Suprapubic skin (tissue), 4 donors: ENCODE results near the gene MLX. TPM values are rescaled to one million over a fixed set of nuclear protein-coding genes. Genes with fewer than 3 reads are reported as not detected.
A peak's percentile ranks its signal among the peaks of the same experiment; 100 is the strongest.

Experiments
- DNase-seq, 2 donors: peaks; one replicate each; pipeline ENCODE4 v3.0.0-alpha.2; 2019; ENCODE audit warnings: low spot score in 2 of 2
- H3K27ac ChIP-seq: fragments of 200-600 bp; sonication (generic); one replicate; pipeline ENCODE4 v1.5.1; 2019
- H3K27me3 ChIP-seq: fragments of 200-600 bp; sonication (generic); one replicate; pipeline ENCODE4 v1.5.1; 2019
- H3K36me3 ChIP-seq: fragments of 200-600 bp; sonication (generic); one replicate; pipeline ENCODE4 v1.5.1; 2019
- H3K4me1 ChIP-seq: fragments of 200-600 bp; sonication (generic); one replicate; pipeline ENCODE4 v1.5.1; 2019
- H3K4me3 ChIP-seq: fragments of 200-600 bp; sonication (generic); one replicate; pipeline ENCODE4 v1.5.1; 2019; ENCODE audit warnings: mild to moderate bottlenecking
- H3K9me3 ChIP-seq: fragments of 200-600 bp; sonication (generic); one replicate; pipeline ENCODE4 v1.5.1; 2019
- EP300 ChIP-seq: sonication (generic); formaldehyde crosslinking; IDR thresholded peaks from one replicate; pipeline ENCODE4 v1.6.1; 2017; ENCODE audit warnings: antibody characterized with exemption
- POLR2A ChIP-seq, 2 donors: fragments of 450-650 bp; IDR thresholded peaks; one replicate each; pipeline ENCODE4 v1.6.1; 2017; ENCODE audit warnings: antibody characterized with exemption in 2 of 2, mild to moderate bottlenecking in 2 of 2, moderate library complexity in 2 of 2
- POLR2AphosphoS5 ChIP-seq, 3 donors: sonication (generic); formaldehyde crosslinking; IDR thresholded peaks; one replicate each; pipeline ENCODE4 v1.6.1; 2017; ENCODE audit warnings: antibody characterized with exemption in 3 of 3
- WGBS: methylation state at CpG from one replicate; pipeline ENCODE4 v1.1.5; 2018; 5-methylcytosine and 5-hydroxymethylcytosine counted together
- total RNA-seq, 4 donors: library from RNA; depleted of rRNA; stranded (reverse); fragments of >200 nt; gene quantifications; one replicate each; pipeline ENCODE4 v1.1.0, GENCODE V29; 2016
- TF ChIP-seq, protein P1 (sequence below), 2 donors: fragments of 200-600 bp in 1 of 2; fragments of 450-650 bp in 1 of 2; sonication (generic) in 1 of 2; IDR thresholded peaks; one replicate each; pipeline ENCODE4 v1.5.1; 2016 to 2019; ENCODE audit warnings: antibody characterized with exemption in 2 of 2, mild to moderate bottlenecking in 1 of 2, moderate library complexity in 1 of 2

Gene MLX
- total RNA-seq, 4 donors from 2014 or later = 34.7 to 62.5 (median 44.3) TPM

DNA sequence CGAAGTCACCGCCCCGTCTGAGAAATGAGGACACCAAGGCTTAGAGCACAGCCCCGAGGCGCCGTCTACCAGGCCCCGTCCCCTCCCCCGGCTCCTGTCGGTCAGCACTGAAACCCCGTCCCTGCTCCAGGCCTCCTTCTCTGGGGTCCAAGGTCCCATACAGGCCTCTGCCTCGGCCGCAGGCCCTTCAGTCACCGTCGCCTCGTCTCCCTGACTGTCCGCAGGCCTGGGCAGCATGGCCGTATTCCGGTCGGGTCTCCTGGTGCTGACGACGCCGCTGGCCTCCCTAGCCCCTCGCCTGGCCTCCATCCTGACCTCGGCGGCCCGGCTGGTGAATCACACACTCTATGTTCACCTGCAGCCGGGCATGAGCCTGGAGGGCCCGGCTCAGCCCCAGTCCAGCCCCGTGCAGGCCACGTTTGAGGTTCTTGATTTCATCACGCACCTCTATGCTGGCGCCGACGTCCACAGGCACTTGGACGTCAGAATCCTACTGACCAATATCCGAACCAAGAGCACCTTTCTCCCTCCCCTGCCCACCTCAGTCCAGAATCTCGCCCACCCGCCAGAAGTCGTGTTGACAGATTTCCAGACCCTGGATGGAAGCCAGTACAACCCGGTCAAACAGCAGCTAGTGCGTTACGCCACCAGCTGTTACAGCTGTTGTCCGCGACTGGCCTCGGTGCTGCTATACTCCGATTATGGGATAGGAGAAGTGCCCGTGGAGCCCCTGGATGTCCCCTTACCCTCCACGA lies 4.3 kb upstream of the MLX start:
- peaks cover 20% of the 10 kb centered on the region for H3K36me3 ChIP-seq
- no peak for TF ChIP-seq POLR2AphosphoS5 (IDR thresholded peaks at IDR 0.05)
- H3K9me3 ChIP-seq = no peaks in the 10 kb centered on the region
- peaks cover 60% of the 10 kb centered on the region for H3K4me1 ChIP-seq
- no peaks in the 10 kb centered on the region for H3K27me3 ChIP-seq
- WGBS = 8% methylated on average over 14 of the region's 48 CpGs
- H3K27ac ChIP-seq = peak overlapping the region; percentile 87
- peak overlapping the region; percentile 90 for H3K4me3 ChIP-seq
- peak in 1 of 2 donors; percentile 82 for DNase-seq

DNA sequence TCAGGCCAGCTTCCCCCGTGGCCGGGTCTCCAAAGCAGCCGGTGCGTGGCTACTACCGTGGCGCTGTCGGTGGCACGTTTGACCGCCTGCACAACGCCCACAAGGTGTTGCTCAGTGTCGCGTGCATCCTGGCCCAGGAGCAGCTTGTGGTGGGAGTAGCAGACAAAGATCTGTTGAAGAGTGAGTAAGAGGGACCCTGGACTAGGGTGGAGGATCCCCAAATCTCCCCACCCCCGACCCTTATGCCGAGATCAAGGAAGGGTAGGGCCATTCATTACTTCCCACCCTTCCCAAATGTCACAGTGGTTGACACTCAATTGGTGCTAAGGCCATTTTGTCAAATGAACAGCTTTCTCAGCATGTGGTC lies 3.8 kb upstream of the MLX start:
- Histone ChIP-seq H3K9me3 (no peaks in the 10 kb centered on the region), H3K36me3 (peaks cover 20% of the 10 kb centered on the region), H3K4me1 (peaks cover 65% of the 10 kb centered on the region), H3K27ac (peak overlapping the region; percentile 87), H3K27me3 (no peaks in the 10 kb centered on the region), H3K4me3 (peak overlapping the region; percentile 90)
- WGBS = 75% methylated on average over 4 of the region's 14 CpGs
- TF ChIP-seq EP300 = no peak
- TF ChIP-seq, protein P1, sequence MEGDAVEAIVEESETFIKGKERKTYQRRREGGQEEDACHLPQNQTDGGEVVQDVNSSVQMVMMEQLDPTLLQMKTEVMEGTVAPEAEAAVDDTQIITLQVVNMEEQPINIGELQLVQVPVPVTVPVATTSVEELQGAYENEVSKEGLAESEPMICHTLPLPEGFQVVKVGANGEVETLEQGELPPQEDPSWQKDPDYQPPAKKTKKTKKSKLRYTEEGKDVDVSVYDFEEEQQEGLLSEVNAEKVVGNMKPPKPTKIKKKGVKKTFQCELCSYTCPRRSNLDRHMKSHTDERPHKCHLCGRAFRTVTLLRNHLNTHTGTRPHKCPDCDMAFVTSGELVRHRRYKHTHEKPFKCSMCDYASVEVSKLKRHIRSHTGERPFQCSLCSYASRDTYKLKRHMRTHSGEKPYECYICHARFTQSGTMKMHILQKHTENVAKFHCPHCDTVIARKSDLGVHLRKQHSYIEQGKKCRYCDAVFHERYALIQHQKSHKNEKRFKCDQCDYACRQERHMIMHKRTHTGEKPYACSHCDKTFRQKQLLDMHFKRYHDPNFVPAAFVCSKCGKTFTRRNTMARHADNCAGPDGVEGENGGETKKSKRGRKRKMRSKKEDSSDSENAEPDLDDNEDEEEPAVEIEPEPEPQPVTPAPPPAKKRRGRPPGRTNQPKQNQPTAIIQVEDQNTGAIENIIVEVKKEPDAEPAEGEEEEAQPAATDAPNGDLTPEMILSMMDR (IDR thresholded peaks at IDR 0.05) = no peak
- no peak for DNase-seq

DNA sequence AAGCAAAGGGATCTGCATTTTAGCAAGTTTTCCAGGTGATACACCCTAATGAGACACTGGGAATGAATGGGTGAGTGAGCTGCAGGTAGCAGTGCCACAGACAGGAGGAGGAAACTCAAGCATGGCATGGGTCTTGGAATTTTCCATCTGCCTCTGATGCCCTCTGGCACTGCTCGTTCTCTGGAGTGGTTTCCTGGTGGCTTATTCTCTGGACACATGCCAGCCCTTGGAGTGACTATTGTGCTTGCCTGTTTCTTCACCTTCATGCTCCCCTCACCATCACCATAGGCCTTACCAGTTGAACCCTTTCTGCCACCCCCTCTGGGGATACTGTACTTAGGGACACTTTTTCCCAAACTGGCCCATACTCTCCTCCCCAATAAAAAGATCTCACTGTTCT lies 3.4 kb upstream of the MLX start:
- TF ChIP-seq POLR2A (IDR thresholded peaks at IDR 0.05) = no peak
- no peak for TF ChIP-seq EP300
- no peak for TF ChIP-seq POLR2AphosphoS5 (IDR thresholded peaks at IDR 0.05)
- TF ChIP-seq, protein P1 (IDR thresholded peaks at IDR 0.05) = no peak
- peak overlapping the region; percentile 87 for H3K27ac ChIP-seq
- no peaks in the 10 kb centered on the region for H3K9me3 ChIP-seq
- no peaks in the 10 kb centered on the region for H3K27me3 ChIP-seq
- 13% methylated on average over 1 of the region's 1 CpG for WGBS
- H3K4me3 ChIP-seq = peak overlapping the region; percentile 90
- peaks cover 69% of the 10 kb centered on the region for H3K4me1 ChIP-seq
- peaks cover 22% of the 10 kb centered on the region for H3K36me3 ChIP-seq
- DNase-seq = no peak

DNA sequence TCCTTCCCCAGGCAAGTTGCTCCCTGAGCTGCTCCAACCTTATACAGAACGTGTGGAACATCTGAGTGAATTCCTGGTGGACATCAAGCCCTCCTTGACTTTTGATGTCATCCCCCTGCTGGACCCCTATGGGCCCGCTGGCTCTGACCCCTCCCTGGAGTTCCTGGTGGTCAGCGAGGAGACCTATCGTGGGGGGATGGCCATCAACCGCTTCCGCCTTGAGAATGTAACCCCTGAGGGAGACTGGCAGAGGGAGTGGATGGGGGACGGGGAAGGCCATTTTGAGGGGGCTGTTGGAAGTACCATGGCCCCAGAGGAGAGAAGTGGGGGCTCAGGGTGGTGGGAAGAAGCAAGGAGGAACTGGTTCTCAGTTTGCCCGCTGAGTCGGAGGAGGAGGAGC lies 3.0 kb upstream of the MLX start:
- no peak for TF ChIP-seq POLR2AphosphoS5 (IDR thresholded peaks at IDR 0.05)
- TF ChIP-seq POLR2A (IDR thresholded peaks at IDR 0.05) = no peak
- TF ChIP-seq, protein P1 (IDR thresholded peaks at IDR 0.05) = no peak
- TF ChIP-seq EP300 = no peak
- no peak for DNase-seq
- Histone ChIP-seq H3K4me3 (no peak overlapping the region), H3K4me1 (peaks cover 73% of the 10 kb centered on the region), H3K36me3 (peaks cover 27% of the 10 kb centered on the region), H3K9me3 (no peaks in the 10 kb centered on the region), H3K27me3 (no peaks in the 10 kb centered on the region), H3K27ac (peak overlapping the region; percentile 45)
- 90% methylated on average over 9 of the region's 9 CpGs for WGBS

DNA sequence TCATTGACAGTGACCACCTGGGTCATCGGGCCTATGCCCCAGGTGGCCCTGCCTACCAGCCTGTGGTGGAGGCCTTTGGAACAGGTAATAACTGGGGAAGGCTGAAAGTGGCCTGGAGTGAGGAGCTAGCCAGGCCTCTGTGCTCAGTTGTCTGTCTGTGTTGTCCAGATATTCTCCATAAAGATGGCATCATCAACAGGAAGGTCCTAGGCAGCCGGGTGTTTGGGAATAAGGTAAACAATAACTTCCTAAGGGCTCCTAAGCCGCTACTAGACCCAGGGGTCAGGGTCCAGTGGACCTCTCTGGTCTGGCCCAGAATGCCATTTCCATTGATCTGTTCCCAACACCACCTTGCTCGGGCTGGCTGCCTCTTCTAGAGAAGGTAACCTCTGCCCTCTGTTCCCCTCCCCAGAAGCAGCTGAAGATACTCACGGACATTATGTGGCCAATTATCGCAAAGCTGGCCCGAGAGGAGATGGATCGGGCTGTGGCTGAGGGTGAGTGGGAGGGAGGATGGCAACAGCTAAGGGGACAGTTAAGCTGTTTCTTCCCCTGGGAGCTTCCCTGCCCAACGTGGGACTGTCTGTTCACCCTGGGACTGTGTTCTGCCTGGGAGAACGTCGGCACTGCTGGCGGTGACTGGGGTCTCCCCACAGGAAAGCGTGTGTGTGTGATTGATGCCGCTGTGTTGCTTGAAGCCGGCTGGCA lies 1.9 kb upstream of the MLX start:
- H3K4me3 ChIP-seq = no peak overlapping the region
- no peaks in the 10 kb centered on the region for H3K27me3 ChIP-seq
- H3K9me3 ChIP-seq = no peaks in the 10 kb centered on the region
- H3K27ac ChIP-seq = no peak overlapping the region
- DNase-seq = no peak
- H3K4me1 ChIP-seq = peaks cover 70% of the 10 kb centered on the region
- TF ChIP-seq, protein P1 (IDR thresholded peaks at IDR 0.05) = no peak
- TF ChIP-seq POLR2AphosphoS5 (IDR thresholded peaks at IDR 0.05) = no peak
- no peak for TF ChIP-seq EP300
- H3K36me3 ChIP-seq = peaks cover 37% of the 10 kb centered on the region
- WGBS = 90% methylated on average over 13 of the region's 15 CpGs
